GM12891 (cell line): Measurements from ENCODE around the gene ARHGEF19.

Experiments used
- DNase-seq: peaks from one replicate; pipeline ENCODE4 v3.0.0; 2011; ENCODE audit warnings: low spot score; ENCODE audit not compliant: insufficient read length
- FAIRE-seq: peaks from 2 replicates; lab custom pipeline; 2011; peaks lifted over from hg19 to GRCh38; lab: Jason Lieb, UNC
- PAX5 ChIP-seq: IDR thresholded peaks from 2 replicates; pipeline ENCODE4 v1.6.1; 2011; ENCODE audit warnings: low read length, moderate library complexity, mild to moderate bottlenecking; ENCODE audit not compliant: insufficient read depth, severe bottlenecking
- POLR2A ChIP-seq: IDR thresholded peaks from 2 replicates; pipeline ENCODE4 v1.6.1; 2011; ENCODE audit warnings: low read depth, low read length, control low read depth
- POLR2AphosphoS5 ChIP-seq: IDR thresholded peaks from 2 replicates; pipeline ENCODE4 v1.6.1; 2011; ENCODE audit warnings: low read depth, low read length, control low read depth
- POU2F2 ChIP-seq: IDR thresholded peaks from 2 replicates; pipeline ENCODE4 v1.6.1; 2011; ENCODE audit warnings: low read depth, mild to moderate bottlenecking, control low read depth, low read length, moderate library complexity
- SPI1 ChIP-seq: IDR thresholded peaks from 2 replicates; pipeline ENCODE4 v1.6.1; 2011; ENCODE audit warnings: low read depth, low read length, control low read depth
- TAF1 ChIP-seq: IDR thresholded peaks from 2 replicates; pipeline ENCODE4 v1.6.1; 2011; ENCODE audit warnings: low read depth, low read length, control low read depth

ARHGEF19 gene

GRCh38 chr1:16175610-16176553, 36.6 kb downstream of the ARHGEF19 start:
- no peak for FAIRE-seq
- TF ChIP-seq PAX5, result no peak
- TF ChIP-seq POU2F2, result no peak
- TF ChIP-seq POLR2AphosphoS5, result no peak
- TF ChIP-seq SPI1, result no peak
- no peak for TF ChIP-seq POLR2A
- no peak for TF ChIP-seq TAF1
- no peak for DNase-seq

- TF ChIP-seq POLR2A (no peak), POLR2AphosphoS5 (no peak), PAX5 (no peak), SPI1 (no peak), POU2F2 (no peak), TAF1 (no peak)
- no peak for FAIRE-seq
- DNase-seq, result no peak
Observed at GRCh38 chr1:16174886-16175598, 37.4 kb downstream of the ARHGEF19 start.

GRCh38 chr1:16174261-16174868, 38.1 kb downstream of the ARHGEF19 start:
- DNase-seq, result no peak
- FAIRE-seq, result no peak
- TF ChIP-seq PAX5, result no peak
- TF ChIP-seq SPI1, result no peak
- TF ChIP-seq TAF1, result no peak
- TF ChIP-seq POLR2A, result no peak
- TF ChIP-seq POLR2AphosphoS5, result no peak
- TF ChIP-seq POU2F2, result no peak

GRCh38 chr1:16173447-16174260, 38.8 kb downstream of the ARHGEF19 start:
- FAIRE-seq, result no peak
- DNase-seq, result no peak
- TF ChIP-seq PAX5 (no peak), TAF1 (no peak), POU2F2 (no peak)

GRCh38 chr1:16172964-16173446, 39.4 kb downstream of the ARHGEF19 start:
- TF ChIP-seq POU2F2 (no peak), SPI1 (no peak), POLR2A (no peak), POLR2AphosphoS5 (no peak), PAX5 (no peak), TAF1 (no peak)
- DNase-seq (no peak), FAIRE-seq (no peak)

- DNase-seq, result no peak
- FAIRE-seq, result no peak
- TF ChIP-seq PAX5 (no peak), POU2F2 (no peak), POLR2AphosphoS5 (no peak), TAF1 (no peak), POLR2A (no peak), SPI1 (no peak)
Observed at GRCh38 chr1:16172218-16172830, 40.1 kb downstream of the ARHGEF19 start.

GRCh38 chr1:16171314-16172151, 40.9 kb downstream of the ARHGEF19 start:
- TF ChIP-seq SPI1 (no peak), POU2F2 (no peak), POLR2AphosphoS5 (no peak), TAF1 (no peak), PAX5 (no peak), POLR2A (no peak)
- DNase-seq (no peak), FAIRE-seq (no peak)

GRCh38 chr1:16170283-16170673, 42.2 kb downstream of the ARHGEF19 start:
- TF ChIP-seq POLR2AphosphoS5, result no peak
- no peak for TF ChIP-seq TAF1
- TF ChIP-seq PAX5, result no peak
- no peak for TF ChIP-seq POLR2A
- TF ChIP-seq POU2F2, result no peak
- no peak for TF ChIP-seq SPI1
- DNase-seq (no peak), FAIRE-seq (no peak)
